Activated CD8-positive, alpha-beta memory T cell treated with anti-CD3 and anti-CD28 coated beads for 36 hours (primary cell): ENCODE measurements around the gene MAP3K7. TPM values are rescaled to one million over a fixed set of nuclear protein-coding genes. Genes with fewer than 3 reads are reported as not detected.

Experiments used
- CTCF ChIA-PET: fragments of 350-600 bp; sonication (Branson Sonifier 250); formaldehyde crosslinking; loops from one replicate; lab custom pipeline; 2021; ENCODE audit warnings: antibody characterized with exemption; lab: Charles Lee
- POLR2A ChIA-PET: fragments of 350-600 bp; sonication (Branson Sonifier 250); formaldehyde crosslinking; loops from one replicate; lab custom pipeline; 2021; ENCODE audit warnings: antibody characterized with exemption; lab: Charles Lee
- total RNA-seq, 2 experiments: library from RNA; stranded (reverse); gene quantifications; one replicate each; pipeline ENCODE4 v1.2.3, GENCODE V29; 2021

MAP3K7 gene
- total RNA-seq = 10 to 100 TPM; 24.2 to 24.4 TPM

DNA sequence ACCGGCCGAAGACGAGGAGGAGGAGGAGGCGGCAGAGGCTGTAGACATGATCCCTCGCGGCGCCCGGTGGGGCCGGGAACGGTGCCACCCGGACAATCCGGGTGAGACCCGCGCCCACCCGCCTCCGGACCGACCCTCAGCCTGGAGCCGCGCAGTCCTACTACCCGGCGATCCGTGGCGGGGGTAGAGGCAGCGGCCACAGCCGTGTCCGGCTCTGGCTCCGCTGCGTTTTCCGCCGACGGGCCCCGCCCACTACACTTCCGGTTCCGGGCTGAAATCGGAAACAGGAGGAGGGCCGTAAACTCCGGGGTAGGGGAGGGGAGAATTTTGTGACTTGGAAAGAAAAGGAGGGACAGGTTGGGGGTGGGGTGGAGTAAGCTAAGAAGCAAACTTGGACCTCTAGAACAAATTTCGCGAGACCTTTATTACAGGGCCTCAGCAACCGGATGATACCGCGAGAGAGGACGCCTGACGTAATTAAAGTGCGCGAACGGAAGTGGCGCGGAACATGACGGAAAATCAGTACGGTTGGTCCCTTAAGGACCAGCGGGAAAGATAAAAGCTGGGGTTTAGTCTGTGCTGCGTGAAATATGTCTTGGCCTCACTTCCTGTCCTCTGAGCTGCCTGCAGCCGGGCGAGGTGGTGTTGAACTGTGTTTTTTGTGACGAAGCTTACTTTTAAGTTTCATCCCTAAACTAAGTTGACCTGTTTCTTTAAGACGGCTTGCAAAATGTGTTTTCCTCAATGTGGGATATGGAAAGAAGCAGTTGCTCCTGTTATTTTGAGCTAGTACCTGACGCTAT is at the start of gene MAP3K7:
Gene MAP3K7 (minus strand): TSS at position 237 of the 803 bp plus-strand sequence. CDS start 189 bp downstream, at position 48.
- ChIA-PET POLR2A (interaction anchor here (1.5 kb wide), 1 partner anchor 24 kb away, joined by 5 read pairs; no protein-coding TSS in a partner anchor), CTCF (no interaction called here)

DNA sequence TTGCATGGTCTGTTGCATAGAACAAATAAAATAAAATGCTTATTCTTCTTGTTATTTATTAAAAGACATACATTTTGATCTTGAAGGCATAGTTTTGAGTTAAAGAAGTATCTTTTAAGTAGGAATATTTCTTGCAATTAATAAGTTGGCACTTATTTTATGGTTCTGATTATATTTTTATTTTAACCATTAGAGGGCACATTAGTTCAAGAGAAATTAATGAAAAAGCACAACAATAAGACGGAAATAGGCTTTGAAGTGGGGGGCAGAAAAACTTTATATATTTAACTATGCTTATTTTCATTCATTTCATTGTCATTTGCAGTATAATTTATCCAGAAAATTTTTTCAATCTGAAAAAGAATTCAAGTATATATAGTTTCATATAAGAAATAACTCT is 44.2 kb upstream of the MAP3K7 start:
- ChIA-PET POLR2A (no interaction called here), CTCF (no interaction called here)

DNA sequence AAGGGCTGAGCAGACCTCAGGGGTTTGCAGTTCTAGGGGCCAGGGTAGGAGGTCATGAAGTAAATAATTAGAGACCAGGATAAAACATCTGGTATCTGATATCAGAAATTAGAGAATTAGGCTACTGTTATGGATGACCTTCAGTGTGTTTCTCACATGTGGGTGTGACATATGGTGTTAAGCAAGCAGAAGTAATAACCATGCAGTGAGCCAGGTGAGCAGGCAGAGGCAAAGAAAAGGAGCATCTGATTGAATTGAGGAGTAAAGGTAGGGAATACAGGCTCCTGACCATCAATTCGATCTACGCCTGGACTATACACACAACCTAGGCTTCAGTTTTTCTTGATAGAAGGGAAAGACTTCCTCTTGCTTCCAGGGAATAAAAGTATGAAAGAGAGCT is 34.7 kb upstream of the MAP3K7 start:
- CTCF ChIA-PET = no interaction called here
- POLR2A ChIA-PET = no interaction called here

- CTCF ChIA-PET = no interaction called here
- POLR2A ChIA-PET = no interaction called here
Measured at GRCh38 chr6:90619221-90619620, 32.3 kb upstream of the MAP3K7 start.

GRCh38 chr6:90612313-90612680 is 25.4 kb upstream of the MAP3K7 start:
- ChIA-PET POLR2A (no interaction called here), CTCF (interaction anchor here (1.1 kb wide), 1 partner anchor 10 kb away, joined by 3 read pairs; no protein-coding TSS in a partner anchor)

DNA sequence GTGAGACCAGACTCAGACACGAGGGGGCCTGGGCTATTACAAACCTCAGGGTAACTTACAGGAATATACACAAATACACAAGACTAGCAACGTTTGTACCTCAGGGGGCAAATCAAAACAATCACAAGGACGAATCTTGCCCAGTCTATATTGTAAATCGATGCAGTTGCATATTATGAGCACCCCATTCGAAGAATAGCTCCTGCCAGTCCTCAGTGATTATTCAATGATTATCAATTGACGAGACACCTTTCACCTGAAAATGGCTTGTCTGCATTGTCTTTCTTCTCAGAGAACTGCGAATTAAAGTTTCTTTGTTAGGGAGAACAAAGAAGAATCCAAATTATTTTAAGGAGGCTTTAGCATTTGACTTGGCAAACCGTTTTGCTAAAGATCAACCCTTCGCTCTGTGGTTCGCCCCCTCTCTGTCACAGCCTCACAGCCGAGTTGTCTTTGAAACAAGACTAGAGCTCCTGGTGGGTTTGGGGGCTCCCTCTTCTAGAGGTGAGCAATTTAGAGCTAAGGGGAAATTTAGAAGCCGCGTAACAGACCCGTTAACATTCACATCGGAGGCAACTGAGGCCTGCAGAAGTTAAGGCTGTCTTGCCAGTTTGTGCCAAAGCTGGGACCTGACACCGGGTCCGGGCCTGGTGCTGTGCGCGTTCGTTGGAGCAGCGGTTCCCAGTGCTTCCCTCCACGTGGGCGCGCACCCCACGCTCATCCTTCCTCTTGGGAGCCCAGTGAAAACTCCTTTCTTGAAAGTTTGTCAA is 24.9 kb upstream of the MAP3K7 start:
- POLR2A ChIA-PET = interaction anchor here (1.4 kb wide), 1 partner anchor 25 kb away, joined by 5 read pairs; the partner anchor contains the start of gene MAP3K7
- CTCF ChIA-PET = interaction anchor here (1.1 kb wide), 1 partner anchor 9 kb away, joined by 3 read pairs; no protein-coding TSS in a partner anchor

GRCh38 chr6:90610751-90611542 is 24.1 kb upstream of the MAP3K7 start:
- POLR2A ChIA-PET = interaction anchor here (1.4 kb wide), 1 partner anchor 24 kb away, joined by 5 read pairs; the partner anchor contains the start of gene MAP3K7

GRCh38 chr6:90610301-90610750 is 23.5 kb upstream of the MAP3K7 start:
- POLR2A ChIA-PET = no interaction called here
- CTCF ChIA-PET = no interaction called here

More at GRCh38 chr6:90610751-90611542, 24.1 kb upstream of the MAP3K7 start:
- CTCF ChIA-PET = no interaction called here

- CTCF ChIA-PET = no interaction called here
- POLR2A ChIA-PET = no interaction called here
Measured at GRCh38 chr6:90605749-90606340, 19.0 kb upstream of the MAP3K7 start.

- CTCF ChIA-PET = no interaction called here
- POLR2A ChIA-PET = no interaction called here
Measured at GRCh38 chr6:90604546-90604945, 17.7 kb upstream of the MAP3K7 start.

DNA sequence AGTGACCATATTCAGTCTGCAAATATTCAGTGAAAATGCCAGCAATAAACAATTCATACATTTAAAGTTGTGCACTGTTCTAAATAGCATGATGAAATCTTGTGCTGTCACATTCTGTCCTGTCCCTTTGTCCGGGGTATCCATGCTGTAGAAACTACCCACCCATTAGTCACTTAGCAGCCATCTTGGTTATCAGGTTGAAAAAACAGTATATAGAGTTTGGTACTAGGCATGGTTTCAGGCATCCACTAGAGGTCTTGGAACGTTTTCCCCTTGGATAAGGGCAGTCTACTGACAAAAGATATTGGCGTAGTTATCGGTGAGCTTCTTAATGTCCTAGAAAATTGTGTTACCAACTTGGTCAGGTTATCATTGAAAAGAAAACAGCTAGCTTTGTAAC is 12.3 kb upstream of the MAP3K7 start:
- CTCF ChIA-PET = no interaction called here
- POLR2A ChIA-PET = no interaction called here

GRCh38 chr6:90598192-90598951 is 11.5 kb upstream of the MAP3K7 start:
- CTCF ChIA-PET = no interaction called here
- POLR2A ChIA-PET = no interaction called here

DNA sequence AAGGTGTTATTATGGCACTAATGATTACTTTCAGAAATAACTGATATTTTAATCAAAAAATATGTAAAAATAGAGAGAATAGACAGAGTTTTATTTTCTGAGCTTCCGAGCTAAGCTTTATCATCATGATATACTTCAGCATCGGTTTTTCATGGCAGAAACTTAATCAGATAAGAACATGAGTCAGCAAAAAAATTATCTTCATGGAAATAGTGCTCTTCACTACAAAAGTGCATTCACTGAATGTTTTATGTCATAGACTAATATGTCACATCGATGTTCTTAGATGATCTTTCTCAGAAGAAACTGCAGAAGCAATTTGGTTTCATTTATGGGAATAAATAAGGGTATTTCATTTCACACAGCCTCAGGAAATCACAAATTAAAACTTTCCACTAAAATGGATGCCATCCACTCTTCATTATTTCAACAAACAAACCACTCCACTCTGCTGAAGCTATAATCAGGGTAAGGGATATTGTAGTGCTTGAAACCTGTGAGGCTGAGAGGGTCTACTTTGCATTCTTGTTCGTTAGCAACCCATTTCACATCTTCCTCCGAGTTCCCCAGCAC is 10.2 kb upstream of the MAP3K7 start:
- CTCF ChIA-PET = no interaction called here
- POLR2A ChIA-PET = no interaction called here

DNA sequence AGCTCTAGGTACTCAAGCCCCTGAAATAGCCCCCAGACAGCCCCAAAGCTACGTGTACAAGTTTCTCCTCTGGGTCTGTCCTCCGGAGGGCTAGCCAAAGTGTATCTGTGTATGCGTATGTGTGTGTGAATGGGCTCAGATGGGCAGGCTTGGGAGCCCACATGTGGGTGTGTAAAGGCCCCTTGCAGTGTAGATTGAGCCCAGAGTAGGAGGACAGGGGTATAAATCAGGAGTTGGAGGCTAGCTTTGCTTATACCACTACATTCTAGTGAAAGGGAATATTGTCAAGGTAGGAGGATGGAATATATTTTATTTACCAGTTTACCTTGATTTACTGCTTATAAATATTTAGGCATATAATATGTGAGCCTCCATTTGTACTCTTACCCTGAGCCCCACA is 9.0 kb upstream of the MAP3K7 start:
- ChIA-PET POLR2A (no interaction called here), CTCF (no interaction called here)

DNA sequence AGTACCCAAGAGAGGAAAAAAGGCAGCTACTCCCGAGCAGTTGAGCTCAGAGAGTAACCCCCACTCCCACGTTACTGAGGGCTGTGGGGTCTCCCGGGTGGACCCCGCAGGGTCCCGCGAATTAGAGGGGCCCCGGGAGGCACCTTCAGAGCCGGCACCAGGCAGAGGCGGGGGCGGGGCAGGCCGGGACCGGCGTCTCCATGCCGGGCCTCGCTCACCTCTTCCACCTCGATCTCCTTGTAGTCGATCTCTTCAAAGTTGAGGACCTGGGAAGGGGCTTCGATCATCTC is 381 bp downstream of the MAP3K7 start:
- POLR2A ChIA-PET = interaction anchor here (0.7 to 1.5 kb wide), 2 partner anchors 25 to 551 kb away, joined by 3 to 5 read pairs; no protein-coding TSS in a partner anchor
- CTCF ChIA-PET = no interaction called here

DNA sequence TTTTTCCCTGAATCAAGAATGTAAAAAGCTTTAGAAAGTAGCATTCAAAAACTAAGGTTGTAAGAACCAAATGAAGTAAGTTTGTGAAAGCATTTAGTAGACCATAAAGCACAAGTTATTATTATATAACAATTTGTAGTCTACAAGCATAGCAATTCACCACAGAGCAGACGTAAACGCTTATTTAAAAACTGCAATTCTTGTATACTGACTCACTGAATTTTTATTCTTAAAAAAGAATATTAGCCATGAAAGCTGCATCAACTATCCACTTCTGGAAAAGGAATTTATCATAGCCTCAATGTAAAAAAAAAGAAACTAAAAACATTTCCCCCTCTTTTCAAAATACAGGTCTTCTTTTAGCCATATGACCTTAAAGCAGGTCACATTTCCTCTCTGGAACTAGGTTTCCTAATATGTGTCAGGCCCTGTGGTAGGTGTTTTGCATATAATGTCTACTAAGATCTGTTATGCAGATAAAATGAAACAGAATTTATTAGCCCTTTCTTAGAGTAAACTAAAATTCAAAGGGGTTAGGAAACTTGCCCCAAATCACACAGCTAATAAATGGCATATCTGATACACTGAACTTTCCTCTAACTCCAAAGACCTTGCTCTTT is 2.1 kb downstream of the MAP3K7 start:
- ChIA-PET POLR2A (no interaction called here), CTCF (no interaction called here)

DNA sequence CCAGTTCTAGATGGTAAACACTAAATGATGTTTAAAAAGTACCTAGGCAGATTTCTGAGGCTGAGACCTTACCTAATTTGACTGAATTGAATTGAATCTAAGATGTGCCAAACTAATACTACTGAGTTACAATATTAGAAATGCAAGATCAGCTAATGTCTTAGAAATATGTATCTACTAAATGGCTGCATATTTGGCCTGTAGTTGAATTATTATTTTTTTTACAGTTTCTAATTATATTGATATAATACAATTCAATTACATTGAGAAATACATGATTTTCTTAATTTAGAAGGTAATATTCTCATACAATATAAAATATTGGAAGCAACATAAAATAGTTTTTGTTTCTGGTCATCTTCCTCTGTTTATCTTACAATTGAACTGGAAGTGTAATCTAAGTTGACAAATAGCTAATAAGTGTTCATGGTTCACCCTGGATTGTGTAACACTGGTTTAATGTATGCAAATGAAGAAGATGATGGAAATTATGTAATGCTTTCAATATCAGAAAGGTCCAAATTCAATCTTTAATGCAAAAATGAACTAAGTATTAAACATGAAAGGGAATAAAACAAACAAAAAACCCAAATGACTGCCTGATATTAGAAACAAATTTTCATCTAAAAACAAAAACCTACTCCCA is 2.9 kb downstream of the MAP3K7 start:
- ChIA-PET POLR2A (no interaction called here), CTCF (no interaction called here)
